Uterus (tissue), 4 donors: ENCODE data around the gene KCNJ9. TPM values are rescaled to one million over a fixed set of nuclear protein-coding genes. Genes with fewer than 3 reads are reported as not detected.

Experiments
- DNase-seq, 2 donors: peaks; one replicate each; pipeline ENCODE4 v3.0.0-alpha.2; 2019 to 2020
- H3K27ac ChIP-seq, 2 donors: fragments of 200-600 bp; sonication (generic); 1 replicate in 1 of 2; 2 replicates in 1 of 2; pipeline ENCODE4 v1.5.1; 2016 to 2018
- H3K27me3 ChIP-seq, 2 donors: fragments of 200-600 bp; sonication (generic); one replicate each; pipeline ENCODE4 v1.5.1; 2018 to 2019; ENCODE audit warnings: control low read depth in 1 of 2
- H3K36me3 ChIP-seq, 2 donors: fragments of 200-600 bp; sonication (generic); one replicate each; pipeline ENCODE4 v1.5.1; 2019; ENCODE audit warnings: control low read depth in 1 of 2
- H3K4me1 ChIP-seq, 2 donors: fragments of 200-600 bp; sonication (generic); one replicate each; pipeline ENCODE4 v1.5.1; 2018 to 2019; ENCODE audit warnings: control low read depth in 1 of 2
- H3K4me3 ChIP-seq, 2 donors: fragments of 200-600 bp; sonication (generic); 1 replicate in 1 of 2; 2 replicates in 1 of 2; pipeline ENCODE4 v1.5.1; 2018 to 2019; ENCODE audit warnings: mild to moderate bottlenecking in 1 of 2
- H3K9me3 ChIP-seq, 2 donors: fragments of 200-600 bp; sonication (generic); one replicate each; pipeline ENCODE4 v1.5.1; 2019; ENCODE audit warnings: control low read depth in 1 of 2
- POLR2A ChIP-seq, 2 donors: fragments of 450-650 bp; IDR thresholded peaks; one replicate each; pipeline ENCODE4 v1.6.1; 2016; ENCODE audit warnings: antibody characterized with exemption in 2 of 2, mild to moderate bottlenecking in 1 of 2, moderate library complexity in 1 of 2
- intact Hi-C: fragments of 100-400 bp; cut with DNase I; formaldehyde crosslinking; loops from one replicate; pipeline ENCODE4 v1.15.1; 2023; ENCODE audit warnings: low total_unique reads
- total RNA-seq, 4 donors: library from RNA; depleted of rRNA in 3 of 4; stranded (reverse); fragments of >200 nt in 3 of 4; gene quantifications; one replicate each; pipeline versions ENCODE4 v1.1.0 to v1.2.4, GENCODE V29; 2014 to 2023
- TF ChIP-seq, protein P1 (sequence below), 4 experiments: fragments of 200-600 bp in 2 of 4; fragments of 450-650 bp in 2 of 4; sonication (generic) in 2 of 4; IDR thresholded peaks; one replicate each; pipeline ENCODE4 v1.5.1; 2016 to 2019; ENCODE audit warnings: antibody characterized with exemption in 4 of 4, mild to moderate bottlenecking in 2 of 4, moderate library complexity in 1 of 4
- donor health status: DM: yes; HTN: yes; CAD: no.

Gene KCNJ9
- total RNA-seq, 4 donors from 2014 or later, result 0.28 TPM; not detected in 3

DNA sequence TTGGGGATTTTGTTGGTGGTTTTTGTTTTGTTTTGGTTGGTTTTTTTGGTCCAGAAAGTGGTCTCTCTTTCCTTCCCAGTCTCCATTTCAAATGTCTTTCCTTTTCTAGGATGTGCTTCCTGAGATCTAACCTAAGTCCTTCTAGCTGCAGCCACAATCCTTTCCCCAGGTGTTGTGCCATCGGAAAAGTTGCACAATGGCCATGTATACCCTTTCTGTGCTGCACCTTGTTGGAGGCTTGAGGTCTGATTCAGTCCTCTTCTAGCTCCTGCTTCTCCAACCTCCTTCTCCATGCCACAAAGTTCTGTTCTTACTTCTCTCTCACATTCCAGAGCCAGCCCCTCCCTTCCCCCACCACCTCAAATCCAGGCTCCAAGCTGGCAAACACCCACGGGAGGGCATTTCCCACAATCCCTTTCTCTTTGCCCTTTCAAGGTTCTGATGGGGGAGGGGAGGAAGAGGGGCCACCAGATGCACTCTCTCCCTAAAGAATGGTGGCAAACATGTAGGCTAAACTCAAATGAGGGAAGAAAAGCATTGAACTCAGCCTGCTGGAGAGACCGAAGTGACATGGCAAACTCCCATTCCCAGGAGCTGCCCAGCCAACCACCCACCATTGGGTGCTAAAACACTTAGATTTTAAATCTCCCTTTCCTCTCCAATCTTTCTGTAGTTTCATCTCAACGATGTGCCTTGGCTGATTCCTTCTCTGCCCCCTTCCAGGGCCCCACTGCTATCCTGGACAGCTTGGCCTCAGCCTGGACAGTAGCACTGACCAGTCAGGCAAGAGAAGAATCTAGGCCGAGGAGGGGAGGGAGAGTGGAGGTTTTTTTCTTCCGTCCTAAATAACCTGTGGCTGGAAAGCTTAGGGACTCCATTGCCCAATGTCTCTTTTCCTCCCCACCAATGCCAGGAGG lies 14.3 kb upstream of the KCNJ9 start:
- no peak for TF ChIP-seq POLR2A (IDR thresholded peaks at IDR 0.05)
- TF ChIP-seq, protein P1, sequence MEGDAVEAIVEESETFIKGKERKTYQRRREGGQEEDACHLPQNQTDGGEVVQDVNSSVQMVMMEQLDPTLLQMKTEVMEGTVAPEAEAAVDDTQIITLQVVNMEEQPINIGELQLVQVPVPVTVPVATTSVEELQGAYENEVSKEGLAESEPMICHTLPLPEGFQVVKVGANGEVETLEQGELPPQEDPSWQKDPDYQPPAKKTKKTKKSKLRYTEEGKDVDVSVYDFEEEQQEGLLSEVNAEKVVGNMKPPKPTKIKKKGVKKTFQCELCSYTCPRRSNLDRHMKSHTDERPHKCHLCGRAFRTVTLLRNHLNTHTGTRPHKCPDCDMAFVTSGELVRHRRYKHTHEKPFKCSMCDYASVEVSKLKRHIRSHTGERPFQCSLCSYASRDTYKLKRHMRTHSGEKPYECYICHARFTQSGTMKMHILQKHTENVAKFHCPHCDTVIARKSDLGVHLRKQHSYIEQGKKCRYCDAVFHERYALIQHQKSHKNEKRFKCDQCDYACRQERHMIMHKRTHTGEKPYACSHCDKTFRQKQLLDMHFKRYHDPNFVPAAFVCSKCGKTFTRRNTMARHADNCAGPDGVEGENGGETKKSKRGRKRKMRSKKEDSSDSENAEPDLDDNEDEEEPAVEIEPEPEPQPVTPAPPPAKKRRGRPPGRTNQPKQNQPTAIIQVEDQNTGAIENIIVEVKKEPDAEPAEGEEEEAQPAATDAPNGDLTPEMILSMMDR (IDR thresholded peaks at IDR 0.05), result no peak
- no peaks in the 10 kb centered on the region for H3K9me3 ChIP-seq
- H3K4me1 ChIP-seq, result no peaks in the 10 kb centered on the region
- no peaks in the 10 kb centered on the region for H3K27me3 ChIP-seq
- intact Hi-C loops, result no loop called here
- H3K27ac ChIP-seq, result no peak overlapping the region
- no peak overlapping the region for H3K4me3 ChIP-seq
- DNase-seq, result peak in 1 of 2 donors; percentile 45
- no peaks in the 10 kb centered on the region for H3K36me3 ChIP-seq

DNA sequence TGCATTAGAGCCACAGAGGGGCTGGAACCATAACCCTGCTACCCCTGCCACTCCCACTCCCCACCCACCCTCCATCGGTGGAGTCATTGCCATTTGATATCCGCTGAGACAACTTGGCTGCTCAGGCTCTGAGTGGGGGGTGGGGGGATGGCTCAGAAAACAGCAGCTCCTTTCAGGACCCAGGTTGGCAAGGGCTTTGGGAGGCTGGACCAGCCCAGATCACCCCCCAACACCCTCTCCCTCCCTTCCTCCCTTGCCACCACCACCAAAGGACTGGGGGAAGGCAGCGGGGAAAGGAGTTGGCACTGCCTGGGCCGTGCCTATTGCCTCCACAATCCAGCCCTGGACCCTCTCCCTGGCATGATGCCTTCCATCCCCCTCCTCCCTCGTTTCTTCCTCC lies 13.1 kb upstream of the KCNJ9 start:
- no peaks in the 10 kb centered on the region for H3K36me3 ChIP-seq
- no peak for DNase-seq
- TF ChIP-seq, protein P1 (IDR thresholded peaks at IDR 0.05), result no peak
- TF ChIP-seq POLR2A (IDR thresholded peaks at IDR 0.05), result no peak
- intact Hi-C loops, result no loop called here
- no peaks in the 10 kb centered on the region for H3K4me1 ChIP-seq
- no peaks in the 10 kb centered on the region for H3K27me3 ChIP-seq
- H3K4me3 ChIP-seq, result no peak overlapping the region
- H3K27ac ChIP-seq, result no peak overlapping the region
- no peaks in the 10 kb centered on the region for H3K9me3 ChIP-seq

DNA sequence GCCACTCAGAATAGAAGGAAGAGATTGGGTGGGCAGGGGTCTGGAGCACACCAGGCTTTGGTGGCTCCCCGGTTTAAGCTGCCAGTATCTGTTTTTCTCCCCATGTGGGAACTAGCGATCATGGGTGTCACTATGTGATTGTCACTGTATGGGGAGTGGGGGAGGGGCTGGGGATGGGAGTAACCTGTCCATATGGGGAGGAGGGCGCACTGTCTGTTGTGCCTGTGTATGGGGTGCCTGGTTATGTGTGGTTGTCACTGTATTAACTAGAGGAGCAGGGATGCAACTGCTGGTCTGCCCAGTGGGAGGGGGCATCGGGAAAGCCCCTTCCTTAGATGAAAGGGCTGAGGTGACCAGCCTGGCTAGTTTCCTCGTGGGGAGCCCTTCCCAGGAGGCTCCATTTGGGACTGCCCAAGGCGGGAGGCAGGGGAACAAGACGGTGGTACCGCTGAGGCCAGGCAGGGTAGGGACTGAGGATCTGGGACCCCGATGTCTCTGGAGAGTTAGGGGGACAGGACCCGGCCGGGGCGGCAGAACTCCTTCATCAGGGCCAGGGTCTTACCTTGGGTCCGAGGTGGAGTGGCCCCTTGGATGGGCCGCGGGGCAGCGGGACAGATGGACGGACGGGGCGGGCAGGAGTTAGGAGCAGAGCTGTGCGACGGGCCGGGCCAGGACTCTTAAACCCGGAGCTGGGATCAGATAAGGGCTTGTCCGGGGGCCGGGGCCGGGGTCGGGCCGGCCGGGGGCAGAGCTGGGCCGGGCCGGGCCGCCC lies 11.7 kb upstream of the KCNJ9 start, which contains the start of gene KCNJ10:
Gene KCNJ10 (minus strand): TSS at position 701 of the 772 bp plus-strand sequence. CDS start 27,628 bp downstream, outside the sequence.
- Histone ChIP-seq H3K4me3 (peak within 1 kb of the TSS; percentile 30 to 52), H3K27ac (no peak within 1 kb of the TSS), H3K27me3 (no peaks in the 10 kb centered on the region), H3K4me1 (no peaks in the 10 kb centered on the region), H3K9me3 (no peaks in the 10 kb centered on the region), H3K36me3 (no peaks in the 10 kb centered on the region)
- TF ChIP-seq, protein P1 (IDR thresholded peaks at IDR 0.05), result no peak
- no peak for TF ChIP-seq POLR2A (IDR thresholded peaks at IDR 0.05)
- no peak for DNase-seq
- intact Hi-C loops, result no loop called here

DNA sequence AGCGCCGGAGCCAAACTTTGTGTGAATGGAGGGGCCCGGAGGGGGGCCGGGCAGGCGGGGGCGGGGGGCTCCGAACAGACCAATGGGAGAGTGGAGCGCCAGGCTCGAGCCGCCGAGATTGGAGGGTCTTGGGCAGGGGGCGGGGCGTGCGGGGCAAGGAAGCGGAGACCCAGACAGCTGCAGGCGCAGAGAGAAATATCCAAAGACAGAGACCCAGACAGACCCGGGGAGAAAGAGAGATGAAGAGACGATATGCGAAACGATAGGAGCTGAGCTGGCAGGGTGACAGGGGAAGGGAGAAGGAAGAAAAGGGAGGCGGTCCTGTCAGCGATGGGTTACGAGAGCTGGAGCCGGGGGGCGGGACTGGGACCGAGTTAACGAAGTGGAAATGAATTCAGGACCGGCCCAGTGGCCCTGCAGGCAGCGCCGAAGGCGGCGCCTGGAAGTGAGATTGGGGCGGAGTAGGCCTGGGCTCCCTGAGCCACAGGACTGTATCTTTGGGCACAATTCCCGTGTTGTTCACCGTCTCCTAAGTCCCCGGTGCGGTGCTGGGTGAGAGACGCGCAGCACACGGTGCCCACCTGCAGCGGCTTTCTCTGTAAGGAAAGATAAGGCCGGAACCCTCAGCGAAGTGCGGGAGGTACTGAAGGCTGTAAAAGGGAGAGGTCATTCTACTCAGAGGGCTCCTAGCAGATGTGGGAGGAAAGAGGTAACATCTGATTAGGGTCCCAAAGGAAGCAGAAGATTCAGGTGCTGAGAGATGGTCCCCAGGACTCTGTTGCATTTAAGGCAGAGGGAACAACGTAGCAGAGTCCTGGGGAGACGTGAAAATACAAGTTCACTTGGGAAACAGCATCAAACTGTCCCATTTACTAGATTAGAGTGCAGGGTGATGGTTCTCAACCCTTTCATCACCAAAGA lies 10.8 kb upstream of the KCNJ9 start:
- intact Hi-C loops, result no loop called here

More for the DNA sequence above, 10.8 kb upstream of the KCNJ9 start:
- TF ChIP-seq POLR2A (IDR thresholded peaks at IDR 0.05), result no peak
- TF ChIP-seq, protein P1 (IDR thresholded peaks at IDR 0.05), result no peak
- no peaks in the 10 kb centered on the region for H3K9me3 ChIP-seq
- no peak overlapping the region for H3K27ac ChIP-seq
- H3K27me3 ChIP-seq, result no peaks in the 10 kb centered on the region
- H3K4me3 ChIP-seq, result peak overlapping the region; percentile 30 to 52
- DNase-seq, result peak; percentile 67 to 78
- H3K36me3 ChIP-seq, result no peaks in the 10 kb centered on the region
- H3K4me1 ChIP-seq, result no peaks in the 10 kb centered on the region
